ENCODE results near the gene TARBP2.
"Not testable (repeated sequence)": the region's sequence is repeated elsewhere in the genome, so short reads cannot be mapped to it uniquely, and the experiment has no call there.

The TARBP2 gene

DNA sequence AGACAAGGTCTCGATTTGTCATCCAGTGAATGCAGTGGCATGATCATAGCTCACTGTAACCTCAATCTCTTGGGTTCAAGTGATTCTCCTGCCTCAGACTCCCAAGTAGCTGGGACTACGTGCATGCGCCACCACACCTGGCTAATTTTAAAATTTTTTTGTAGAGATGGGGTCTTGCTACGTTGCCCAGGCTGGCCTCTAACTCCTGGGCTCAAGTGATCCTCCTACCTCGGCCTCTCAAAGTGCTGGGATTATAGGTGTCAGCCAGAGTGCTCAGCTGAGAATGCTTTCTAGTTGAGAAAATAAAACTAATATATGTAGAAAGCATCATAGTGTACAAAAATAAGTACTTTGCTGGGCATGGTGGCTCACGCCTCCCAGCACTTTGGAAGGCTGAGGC lies 47.3 kb downstream of the TARBP2 start:
- WGBS: 98% methylated on average over 6 of the region's 6 CpGs
- H4K91ac ChIP-seq (ENCODE audit: low read length); H4K8ac ChIP-seq (ENCODE audit: low read length); H3K18ac ChIP-seq (ENCODE audit: low read depth in 1 of 2, low read length in 2 of 2); H2BK12ac ChIP-seq (ENCODE audit: low read length in 2 of 2); H3K27ac ChIP-seq (ENCODE audit: low read length, poor library complexity, severe bottlenecking); H3K4me1 ChIP-seq (ENCODE audit: control insufficient read depth, insufficient read depth, low read depth, low read length); H3K4me3 ChIP-seq (ENCODE audit: insufficient read depth in 1 of 2, low read depth in 1 of 2, low read length in 2 of 2); H2AFZ ChIP-seq (ENCODE audit: low read depth, low read length); H2AK5ac ChIP-seq (ENCODE audit: low read length, severe bottlenecking); H3K4ac ChIP-seq (ENCODE audit: low read depth in 1 of 2, low read length in 2 of 2); H3K23ac ChIP-seq (ENCODE audit: low read length in 2 of 2); H3K4me2 ChIP-seq (ENCODE audit: low read length, poor library complexity, severe bottlenecking); H3K9me3 ChIP-seq (ENCODE audit: control insufficient read depth, low read length); H3K9ac ChIP-seq (ENCODE audit: low read length); H2BK120ac ChIP-seq (ENCODE audit: low read depth, low read length); H3K14ac ChIP-seq (ENCODE audit: low read length in 2 of 2); H2BK15ac ChIP-seq (ENCODE audit: low read depth, poor library complexity, severe bottlenecking); DNase-seq; H3K27me3 ChIP-seq (ENCODE audit: control insufficient read depth in 1 of 2, insufficient read depth in 1 of 2, low read length in 2 of 2); H2BK5ac ChIP-seq (ENCODE audit: low read depth, low read length, poor library complexity, severe bottlenecking): not testable (repeated sequence)
- Histone ChIP-seq H3K36me3 (ENCODE audit: control insufficient read depth in 1 of 2, insufficient read depth in 2 of 2, low read depth in 1 of 2, low read length in 2 of 2) (peaks cover 28 to 52% of the 10 kb centered on the region in 2 experiments), H3K79me1 (replicated peaks; ENCODE audit: low read length, poor library complexity, severe bottlenecking) (peaks cover 20% of the 10 kb centered on the region)

DNA sequence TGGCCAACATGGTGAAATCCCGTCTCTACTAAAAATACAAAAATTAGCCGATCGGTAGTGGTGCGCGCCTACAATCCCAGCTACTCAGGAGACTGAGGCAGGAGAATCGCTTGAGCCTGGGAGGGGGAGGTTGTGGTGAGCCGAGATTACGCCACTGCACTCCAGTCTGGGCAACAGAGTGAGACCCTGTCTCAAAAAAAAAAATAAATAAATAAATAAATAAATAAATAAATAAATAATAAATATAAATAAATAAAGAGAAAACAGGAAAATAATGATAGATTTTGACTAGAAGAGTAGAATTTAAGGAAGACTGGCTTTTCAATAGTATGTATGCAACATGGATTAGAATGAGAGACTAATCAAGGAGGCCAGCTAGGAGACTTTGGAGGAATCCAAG lies 49.0 kb downstream of the TARBP2 start:
- H3K27ac ChIP-seq (ENCODE audit: low read length, poor library complexity, severe bottlenecking); H2BK5ac ChIP-seq (ENCODE audit: low read depth, low read length, poor library complexity, severe bottlenecking); H3K18ac ChIP-seq (ENCODE audit: low read depth in 1 of 2, low read length in 2 of 2); H3K27me3 ChIP-seq (ENCODE audit: control insufficient read depth in 1 of 2, insufficient read depth in 1 of 2, low read length in 2 of 2); H3K4ac ChIP-seq (ENCODE audit: low read depth in 1 of 2, low read length in 2 of 2); H2BK120ac ChIP-seq (ENCODE audit: low read depth, low read length); H2AFZ ChIP-seq (ENCODE audit: low read depth, low read length); H3K14ac ChIP-seq (ENCODE audit: low read length in 2 of 2); H2AK5ac ChIP-seq (ENCODE audit: low read length, severe bottlenecking); H2BK12ac ChIP-seq (ENCODE audit: low read length in 2 of 2); H3K9me3 ChIP-seq (ENCODE audit: control insufficient read depth, low read length); H3K9ac ChIP-seq (ENCODE audit: low read length); DNase-seq; H4K91ac ChIP-seq (ENCODE audit: low read length); H3K4me2 ChIP-seq (ENCODE audit: low read length, poor library complexity, severe bottlenecking); H3K23ac ChIP-seq (ENCODE audit: low read length in 2 of 2); H2BK15ac ChIP-seq (ENCODE audit: low read depth, poor library complexity, severe bottlenecking); H3K4me1 ChIP-seq (ENCODE audit: control insufficient read depth, insufficient read depth, low read depth, low read length); H4K8ac ChIP-seq (ENCODE audit: low read length); H3K4me3 ChIP-seq (ENCODE audit: insufficient read depth in 1 of 2, low read depth in 1 of 2, low read length in 2 of 2): not testable (repeated sequence)
- 98% methylated on average over 6 of the region's 8 CpGs for WGBS
- H3K79me1 ChIP-seq (replicated peaks; ENCODE audit: low read length, poor library complexity, severe bottlenecking): peaks cover 23% of the 10 kb centered on the region
- H3K36me3 ChIP-seq (ENCODE audit: control insufficient read depth in 1 of 2, insufficient read depth in 2 of 2, low read depth in 1 of 2, low read length in 2 of 2): peaks cover 28 to 52% of the 10 kb centered on the region in 2 experiments

DNA sequence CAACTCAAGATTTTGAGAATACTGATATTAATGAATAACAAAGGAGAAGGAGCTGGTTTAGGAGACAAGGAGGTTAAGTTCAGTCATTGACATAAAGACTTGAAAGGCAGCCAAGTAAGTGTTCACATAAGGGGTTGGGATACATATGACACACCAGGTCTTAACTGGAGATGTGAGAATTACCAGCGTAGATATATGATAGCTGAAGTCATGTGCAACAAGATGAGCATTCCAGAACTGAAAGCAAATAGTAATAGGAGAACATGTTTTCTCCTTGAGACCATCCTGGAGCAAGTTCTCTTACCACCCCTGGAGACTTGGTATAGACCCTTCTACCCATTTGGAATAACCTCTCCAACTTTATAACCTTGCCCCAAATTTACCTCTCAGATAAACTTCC lies 49.5 kb downstream of the TARBP2 start:
- Histone ChIP-seq H2AFZ (ENCODE audit: low read depth, low read length) (no peak overlapping the region), H3K9ac (ENCODE audit: low read length) (no peak overlapping the region), H3K23ac (ENCODE audit: low read length in 2 of 2) (no peak overlapping the region), H3K36me3 (ENCODE audit: control insufficient read depth in 1 of 2, insufficient read depth in 2 of 2, low read depth in 1 of 2, low read length in 2 of 2) (peaks cover 23 to 52% of the 10 kb centered on the region in 2 experiments), H3K79me1 (replicated peaks; ENCODE audit: low read length, poor library complexity, severe bottlenecking) (peaks cover 23% of the 10 kb centered on the region), H3K9me3 (ENCODE audit: control insufficient read depth, low read length) (no peaks in the 10 kb centered on the region), H3K14ac (ENCODE audit: low read length in 2 of 2) (no peak overlapping the region), H3K4ac (ENCODE audit: low read depth in 1 of 2, low read length in 2 of 2) (no peak overlapping the region), H3K27ac (ENCODE audit: low read length, poor library complexity, severe bottlenecking) (no peak overlapping the region), H3K4me2 (ENCODE audit: low read length, poor library complexity, severe bottlenecking) (no peak overlapping the region), H4K91ac (ENCODE audit: low read length) (no peak overlapping the region), H3K18ac (ENCODE audit: low read depth in 1 of 2, low read length in 2 of 2) (no peak overlapping the region), H3K4me3 (ENCODE audit: insufficient read depth in 1 of 2, low read depth in 1 of 2, low read length in 2 of 2) (no peak overlapping the region), H3K27me3 (ENCODE audit: control insufficient read depth in 1 of 2, insufficient read depth in 1 of 2, low read length in 2 of 2) (no peaks in the 10 kb centered on the region), H4K8ac (ENCODE audit: low read length) (no peak overlapping the region), H3K4me1 (ENCODE audit: control insufficient read depth, insufficient read depth, low read depth, low read length) (peaks cover 2% of the 10 kb centered on the region), H2BK5ac (ENCODE audit: low read depth, low read length, poor library complexity, severe bottlenecking) (no peak overlapping the region), H2BK12ac (ENCODE audit: low read length in 2 of 2) (no peak overlapping the region), H2BK15ac (ENCODE audit: low read depth, poor library complexity, severe bottlenecking) (no peak overlapping the region), H2AK5ac (ENCODE audit: low read length, severe bottlenecking) (no peak overlapping the region), H2BK120ac (ENCODE audit: low read depth, low read length) (no peak overlapping the region)
- WGBS: 100% methylated on average over 1 of the region's 1 CpG
- DNase-seq: peak; percentile 14

DNA sequence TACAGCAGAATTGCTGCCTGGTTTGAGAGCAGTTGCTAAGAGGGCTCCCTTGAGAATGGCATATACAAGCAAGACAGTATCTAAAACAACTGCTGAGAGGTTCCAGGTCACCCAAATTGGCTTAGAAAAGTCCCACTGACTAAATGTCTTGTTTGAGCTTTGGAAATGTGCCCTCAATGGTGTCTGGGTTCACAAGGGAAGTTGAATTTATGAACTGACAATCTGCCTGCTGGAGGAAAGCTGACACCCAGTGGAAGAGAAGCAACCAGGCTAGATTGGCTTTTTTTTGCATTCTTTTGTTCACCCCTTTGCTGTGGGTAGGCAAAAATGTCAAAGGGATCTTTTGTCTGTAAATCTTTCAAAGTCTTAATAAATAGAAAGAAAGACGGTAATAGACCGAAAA lies 50.8 kb downstream of the TARBP2 start:
- Histone ChIP-seq H3K9ac (ENCODE audit: low read length) (no peak overlapping the region), H3K23ac (ENCODE audit: low read length in 2 of 2) (no peak overlapping the region), H2BK15ac (ENCODE audit: low read depth, poor library complexity, severe bottlenecking) (no peak overlapping the region), H3K4me1 (ENCODE audit: control insufficient read depth, insufficient read depth, low read depth, low read length) (peaks cover 2% of the 10 kb centered on the region), H2BK12ac (ENCODE audit: low read length in 2 of 2) (no peak overlapping the region), H2AFZ (ENCODE audit: low read depth, low read length) (no peak overlapping the region), H2AK5ac (ENCODE audit: low read length, severe bottlenecking) (no peak overlapping the region), H3K4me3 (ENCODE audit: insufficient read depth in 1 of 2, low read depth in 1 of 2, low read length in 2 of 2) (no peak overlapping the region), H3K4ac (ENCODE audit: low read depth in 1 of 2, low read length in 2 of 2) (no peak overlapping the region), H3K9me3 (ENCODE audit: control insufficient read depth, low read length) (no peaks in the 10 kb centered on the region), H3K36me3 (ENCODE audit: control insufficient read depth in 1 of 2, insufficient read depth in 2 of 2, low read depth in 1 of 2, low read length in 2 of 2) (peaks cover 21 to 52% of the 10 kb centered on the region in 2 experiments), H4K91ac (ENCODE audit: low read length) (no peak overlapping the region), H3K79me1 (replicated peaks; ENCODE audit: low read length, poor library complexity, severe bottlenecking) (peaks cover 29% of the 10 kb centered on the region), H4K8ac (ENCODE audit: low read length) (no peak overlapping the region), H3K14ac (ENCODE audit: low read length in 2 of 2) (no peak overlapping the region), H3K18ac (ENCODE audit: low read depth in 1 of 2, low read length in 2 of 2) (no peak overlapping the region), H3K27ac (ENCODE audit: low read length, poor library complexity, severe bottlenecking) (no peak overlapping the region), H2BK120ac (ENCODE audit: low read depth, low read length) (no peak overlapping the region), H3K4me2 (ENCODE audit: low read length, poor library complexity, severe bottlenecking) (no peak overlapping the region), H2BK5ac (ENCODE audit: low read depth, low read length, poor library complexity, severe bottlenecking) (no peak overlapping the region), H3K27me3 (ENCODE audit: control insufficient read depth in 1 of 2, insufficient read depth in 1 of 2, low read length in 2 of 2) (no peaks in the 10 kb centered on the region)
- no peak for DNase-seq
- no CpG with 5 or more reads among the region's 2 CpGs for WGBS
